ENCODE data around the gene DNAJC16.
"Not testable (repeated sequence)": the region's sequence is repeated elsewhere in the genome, so short reads cannot be mapped to it uniquely, and the experiment has no call there.

GRCh38 chr1:15491010-15491409 is 35.6 kb upstream of the DNAJC16 start:
- TF ChIP-seq CTCF (conservative IDR thresholded peaks at IDR 0.05; ENCODE audit: low read length); EZH2phosphoT487 (IDR thresholded peaks at IDR 0.05; ENCODE audit: borderline replicate concordance, low read depth, low read length): not testable (repeated sequence)

Measured in OCI-LY7 (cell line).